Astrocyte of the hippocampus (primary cell): ENCODE measurements around the gene CAMK2B.

Experiments
- DNase-seq: peaks from one replicate; pipeline ENCODE4 v3.0.0; 2011; ENCODE audit warnings: low read depth, low spot score

The CAMK2B gene

DNA sequence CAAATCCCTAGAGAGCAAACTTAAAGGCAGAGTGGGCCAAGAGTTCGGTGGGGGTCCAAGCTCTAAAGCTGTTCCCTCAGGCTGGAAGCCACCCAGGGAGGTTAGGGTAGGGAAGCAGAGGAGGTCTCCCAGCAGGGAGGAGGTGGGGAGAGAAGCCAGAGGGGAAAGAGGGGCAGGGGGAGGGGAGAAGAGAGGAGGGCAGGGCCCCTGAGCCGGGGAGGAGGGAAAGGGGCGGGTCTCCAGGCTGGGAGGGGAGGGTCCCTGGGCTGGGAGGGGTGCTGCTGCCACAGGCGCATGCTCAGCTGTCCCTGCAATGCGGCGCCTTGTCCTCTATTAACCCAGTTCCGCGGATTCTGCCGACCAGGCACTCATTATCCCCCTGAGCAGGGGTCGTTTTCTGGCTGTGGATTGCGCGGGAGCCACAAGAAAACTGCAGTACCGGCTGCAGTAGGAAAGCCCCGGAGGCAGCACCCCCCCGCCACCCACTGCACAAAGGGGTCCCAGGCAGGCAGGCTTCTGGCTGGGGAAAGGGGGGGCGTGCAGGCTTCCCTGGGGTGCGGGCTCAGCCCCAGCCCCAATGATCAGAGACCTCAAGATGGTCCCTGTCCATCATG, 49.3 kb downstream of the CAMK2B start:
- peak; percentile 44 for DNase-seq

- DNase-seq = no peak
These were observed 50.2 kb downstream of the CAMK2B start for GRCh38 chr7:44275146-44275545.

DNA sequence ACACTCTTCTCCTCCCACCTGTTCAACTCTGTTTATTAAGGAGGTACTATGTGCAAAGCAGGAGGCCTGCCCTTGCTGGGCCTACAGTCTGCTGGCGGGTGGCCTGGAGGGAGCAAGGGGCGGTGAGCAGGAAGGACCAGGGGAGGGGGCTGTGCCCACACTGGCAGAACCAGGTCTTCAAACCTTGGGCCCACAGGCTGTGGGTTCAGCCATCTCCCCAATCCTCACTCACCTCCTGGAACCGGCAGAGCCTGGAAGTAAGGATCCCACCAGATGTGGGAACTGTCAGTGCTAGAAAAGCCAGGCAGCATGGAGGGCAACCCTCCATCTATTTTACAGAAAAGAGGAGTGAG, 50.8 kb downstream of the CAMK2B start:
- no peak for DNase-seq

DNA sequence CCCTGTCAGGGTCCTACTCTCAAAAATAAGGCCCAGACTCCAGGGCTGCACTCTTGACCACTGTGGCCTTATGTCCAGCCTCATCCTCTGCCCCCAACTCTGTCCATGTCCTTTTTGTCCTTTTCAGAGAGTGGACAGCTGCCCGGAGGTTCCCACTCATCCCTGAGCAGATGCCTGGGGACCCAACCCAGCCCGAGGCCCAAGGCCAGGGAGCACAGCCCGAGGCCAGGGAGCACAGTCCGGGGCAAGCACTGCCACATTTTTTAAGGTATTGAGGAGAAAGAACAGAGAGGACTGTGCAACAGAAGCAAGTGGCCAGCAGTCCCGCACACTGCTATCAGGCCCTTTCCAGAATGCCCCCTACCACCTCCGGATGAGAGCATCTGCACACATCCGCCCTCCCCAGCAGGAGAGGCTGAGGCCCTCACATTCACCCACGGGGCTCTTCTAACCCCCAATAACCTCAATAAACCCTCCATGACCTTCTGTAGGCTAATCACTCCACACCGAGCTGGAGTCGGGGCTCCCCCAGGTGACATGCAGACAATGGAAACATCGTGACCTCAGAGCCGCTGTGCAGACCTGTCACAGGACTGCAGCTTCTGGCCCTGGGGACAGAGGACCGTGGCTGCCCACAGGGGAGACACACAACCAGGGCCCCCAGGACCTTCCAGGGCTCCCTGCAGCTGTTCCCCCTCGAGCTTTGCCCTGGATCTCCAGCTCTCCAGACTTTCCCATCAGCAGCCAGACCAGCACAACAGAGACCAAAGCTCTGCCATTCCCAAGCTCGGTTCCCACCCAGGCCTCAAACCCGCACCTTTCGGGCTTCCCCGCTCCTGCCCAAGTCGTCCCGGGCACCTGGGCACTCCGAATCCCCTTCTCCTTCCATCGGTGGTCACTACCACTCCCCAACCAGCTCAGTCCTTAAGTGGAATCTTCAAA, 51.4 kb downstream of the CAMK2B start:
- no peak for DNase-seq

DNA sequence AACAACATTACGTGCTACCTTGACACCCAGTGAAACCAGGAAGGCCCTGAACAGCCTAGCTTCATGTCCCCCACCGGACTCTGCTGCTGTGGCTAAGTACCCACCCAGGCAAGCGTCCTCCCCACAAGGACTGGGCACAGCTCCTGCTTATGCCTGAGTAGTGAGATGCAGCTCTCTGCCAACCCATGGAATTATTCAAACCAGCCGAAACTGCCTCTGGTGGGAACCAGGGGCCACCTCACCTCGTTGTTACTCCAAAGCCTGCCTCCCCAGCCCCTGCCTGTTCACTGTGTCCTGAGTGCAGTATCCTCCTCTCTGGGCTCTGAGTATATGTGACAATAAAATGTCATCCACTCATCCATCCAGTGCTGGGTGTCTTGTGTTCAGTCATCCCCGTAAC, 52.4 kb downstream of the CAMK2B start:
- no peak for DNase-seq

DNA sequence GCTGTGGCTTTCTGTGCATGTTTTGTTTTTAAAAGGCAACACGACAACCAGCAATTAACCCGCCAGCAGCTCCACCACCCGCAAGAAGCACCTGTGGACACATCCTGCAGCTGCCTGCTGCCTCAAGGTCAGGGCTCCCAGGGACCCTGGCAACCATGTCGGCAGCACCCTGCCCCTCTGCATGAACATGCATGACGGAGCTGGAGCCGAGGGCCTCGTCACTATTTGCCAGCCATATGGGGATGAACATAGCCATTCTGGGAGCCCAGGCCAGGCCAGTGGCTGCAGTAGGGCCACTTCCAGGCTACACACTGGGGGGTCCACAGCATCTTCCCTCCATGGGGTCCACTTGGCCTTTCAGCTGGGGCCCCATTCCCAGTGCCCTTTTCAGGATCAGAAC, 52.9 kb downstream of the CAMK2B start:
- no peak for DNase-seq

DNA sequence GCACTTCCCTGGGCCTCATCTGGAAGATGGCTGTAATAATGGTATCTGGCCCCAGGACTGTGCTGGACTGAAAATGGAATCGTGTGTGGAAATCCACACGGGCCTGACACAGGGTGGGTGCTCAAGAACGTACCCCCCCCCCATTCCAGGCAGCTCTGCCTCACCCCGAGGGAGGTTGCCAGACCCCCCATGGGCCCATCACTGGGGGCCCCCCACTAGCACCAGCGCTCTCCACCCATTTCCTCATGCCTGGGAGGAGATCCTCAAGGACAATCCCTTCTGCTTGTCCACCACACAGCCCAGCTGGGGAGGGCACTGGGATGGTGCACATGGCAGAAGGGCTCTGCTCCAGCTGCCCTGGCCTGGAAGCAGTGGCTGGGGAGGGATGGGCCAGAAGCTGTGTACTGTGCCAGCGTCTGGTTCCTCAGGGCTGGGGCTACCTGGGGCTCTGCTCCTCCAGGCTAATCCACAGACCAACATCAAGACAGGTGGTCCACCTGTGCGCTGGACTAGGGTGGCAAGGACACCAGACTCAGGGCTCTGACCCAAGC, 55.4 kb downstream of the CAMK2B start:
- no peak for DNase-seq

DNA sequence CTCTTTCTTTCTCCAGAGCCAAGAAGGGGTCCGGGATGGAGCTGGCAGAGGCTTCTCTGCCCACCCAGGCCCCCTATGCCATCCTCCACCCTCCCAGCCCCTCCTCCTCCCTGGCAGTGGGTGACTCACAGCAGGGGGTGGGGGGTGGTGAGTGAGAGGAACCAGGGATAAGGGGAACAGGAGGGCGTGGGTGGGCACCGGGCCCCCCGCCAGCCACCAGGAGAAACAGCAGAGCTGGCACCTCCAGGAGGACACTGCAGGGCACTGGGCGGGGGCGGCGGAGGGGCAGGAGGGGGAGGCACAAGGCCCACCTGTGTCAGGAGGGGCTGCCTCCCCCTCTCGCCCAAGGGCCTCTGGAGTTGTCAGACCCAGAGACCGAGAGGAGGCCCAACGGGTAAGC, 56.0 kb downstream of the CAMK2B start:
- no peak for DNase-seq

- DNase-seq = no peak
These were observed 56.7 kb downstream of the CAMK2B start for GRCh38 chr7:44268671-44269070.

DNA sequence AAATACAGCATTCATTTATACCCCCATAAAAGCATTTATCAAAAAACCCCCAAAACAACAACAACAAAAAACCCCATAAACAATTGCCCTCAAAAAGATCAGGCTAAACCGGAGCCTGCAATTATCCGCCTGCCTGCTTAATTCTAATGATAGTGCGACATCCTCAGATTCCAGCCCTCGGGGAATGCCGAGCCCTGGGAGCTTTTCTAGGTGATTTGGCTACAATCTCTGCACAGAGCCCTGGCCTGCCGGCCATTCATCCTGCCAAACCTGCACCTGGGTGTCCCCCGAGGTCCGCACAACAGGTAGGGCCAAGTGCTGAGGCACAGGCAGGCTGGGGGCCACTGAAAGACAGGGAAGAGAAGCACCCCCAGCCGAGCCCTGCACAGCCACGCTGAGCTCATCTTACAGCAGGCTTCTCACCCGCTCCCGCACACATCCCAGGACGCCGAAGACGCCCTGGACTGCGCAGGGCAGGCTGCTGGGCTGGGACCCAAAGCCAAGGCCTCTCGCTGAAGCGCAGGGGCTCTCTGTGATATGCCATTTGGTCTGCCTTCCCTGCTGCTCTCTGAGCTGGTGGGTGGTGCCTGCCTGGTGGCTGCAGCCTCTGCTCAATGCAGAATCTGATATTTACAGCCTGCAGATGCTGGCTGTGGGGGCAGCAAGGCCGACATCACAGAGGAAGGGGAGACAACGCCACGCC, 57.5 kb downstream of the CAMK2B start:
- DNase-seq = no peak

DNA sequence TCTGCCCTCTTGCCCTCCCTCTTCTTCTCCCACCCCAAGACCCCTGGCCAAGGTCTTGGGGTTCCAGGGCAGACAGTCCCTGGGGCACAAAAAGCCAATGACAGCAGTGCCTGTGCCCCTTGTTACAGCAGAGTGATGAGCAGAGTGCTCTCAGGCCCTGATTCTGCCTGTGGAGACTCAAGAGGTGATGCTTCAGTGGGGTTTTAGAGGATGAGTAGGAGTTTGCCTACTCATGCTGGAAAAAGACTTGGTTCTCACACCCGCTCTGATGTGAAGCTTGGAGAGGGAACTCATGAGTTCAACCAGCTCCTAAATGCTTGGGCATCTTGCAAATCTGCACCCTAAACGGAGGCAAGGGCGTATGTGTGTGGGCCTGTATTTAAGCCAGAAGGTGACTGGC, 58.2 kb downstream of the CAMK2B start:
- DNase-seq = no peak

- no peak for DNase-seq
These were observed 58.9 kb downstream of the CAMK2B start for GRCh38 chr7:44266526-44266925.

- DNase-seq = no peak
These were observed 59.7 kb downstream of the CAMK2B start for GRCh38 chr7:44265728-44266127.

DNA sequence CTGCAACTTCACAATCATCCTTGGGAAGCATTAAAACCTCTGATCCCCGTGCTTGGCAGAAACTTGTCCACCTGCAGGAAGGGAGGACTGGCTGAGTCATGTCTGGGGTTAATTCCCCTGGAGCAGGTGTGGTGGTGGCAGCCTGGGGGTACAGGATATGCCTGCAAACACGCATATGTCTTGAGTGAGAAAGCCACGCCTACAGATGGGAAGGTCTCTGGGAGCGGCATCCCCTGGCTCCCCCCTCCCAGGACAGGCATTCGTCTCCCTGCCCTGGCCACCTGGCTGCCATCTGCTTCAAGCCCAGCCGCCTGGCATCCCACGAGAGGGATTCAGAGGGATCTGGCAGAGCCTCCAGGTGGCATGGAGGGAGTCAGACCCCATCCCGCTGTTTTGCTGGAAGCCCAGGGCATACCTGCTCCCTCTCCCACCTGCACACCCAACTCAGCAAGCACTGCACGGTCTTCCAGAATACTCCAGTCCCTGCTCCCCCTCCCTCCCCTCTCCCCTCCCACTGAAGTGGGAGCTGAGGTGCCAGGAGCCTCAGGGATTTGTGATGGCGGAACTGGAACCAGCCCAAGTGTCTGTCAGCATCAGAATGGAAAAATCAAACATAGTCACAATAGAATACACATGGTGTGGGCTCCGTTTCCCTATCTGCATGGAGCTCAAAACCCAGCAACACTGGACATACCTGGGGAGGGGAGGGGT, 61.0 kb downstream of the CAMK2B start:
- no peak for DNase-seq

DNA sequence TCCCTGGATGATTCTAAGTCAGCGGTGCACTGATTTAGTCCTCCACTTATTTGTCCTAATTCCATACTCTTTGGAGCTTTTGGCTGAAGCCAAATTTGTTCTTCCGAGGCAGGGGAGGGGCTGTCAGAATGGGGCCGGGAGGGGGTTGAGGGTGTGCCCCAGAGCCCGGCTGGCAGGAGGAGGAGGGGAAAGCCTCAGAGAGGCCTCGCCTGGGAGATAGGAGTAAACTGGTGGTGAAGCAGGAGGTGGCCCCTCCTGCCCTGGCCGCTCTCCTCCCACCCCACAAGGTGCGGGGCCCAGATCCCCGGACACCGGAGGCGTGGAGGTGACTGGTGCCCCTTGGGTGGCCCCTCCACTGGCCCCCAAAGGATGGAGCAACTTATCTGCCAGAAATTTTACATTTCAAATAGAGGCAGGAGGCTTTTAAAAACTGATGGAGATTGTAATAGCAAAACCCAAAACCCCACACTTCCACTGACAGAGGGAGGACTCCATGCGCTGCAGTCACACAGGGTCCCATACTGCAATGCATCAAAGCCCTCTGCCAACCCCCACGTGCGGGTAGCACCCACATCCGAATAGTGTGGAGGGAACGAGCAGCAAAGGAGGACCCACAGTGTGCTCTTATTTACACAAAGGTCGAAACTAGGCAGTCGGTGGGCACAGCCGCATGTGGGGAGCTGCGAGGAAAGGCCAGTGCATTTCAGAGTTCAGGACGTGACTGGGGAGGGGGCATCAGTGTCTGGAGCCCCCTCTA, 61.9 kb downstream of the CAMK2B start:
- DNase-seq = no peak

DNA sequence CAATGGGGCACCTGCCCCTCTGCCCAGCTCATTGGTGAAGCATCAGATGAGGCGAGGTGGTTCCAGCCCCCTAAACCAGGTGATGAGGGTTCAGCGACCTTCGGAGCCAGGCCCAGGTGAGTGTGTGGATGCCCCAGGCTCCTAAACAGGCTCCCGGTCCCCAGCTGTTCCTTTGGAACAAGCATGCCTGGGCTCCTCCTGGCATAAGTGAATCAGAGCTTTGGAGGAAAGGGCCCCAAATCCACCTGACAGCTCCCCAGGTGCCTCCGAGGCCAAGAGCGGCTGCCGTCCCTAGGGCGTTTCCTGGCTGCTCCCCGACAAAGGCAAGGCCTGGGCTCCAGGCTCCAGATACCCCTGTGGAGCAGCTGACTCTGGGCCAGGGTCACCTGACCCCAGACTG, 63.4 kb downstream of the CAMK2B start:
- no peak for DNase-seq

DNA sequence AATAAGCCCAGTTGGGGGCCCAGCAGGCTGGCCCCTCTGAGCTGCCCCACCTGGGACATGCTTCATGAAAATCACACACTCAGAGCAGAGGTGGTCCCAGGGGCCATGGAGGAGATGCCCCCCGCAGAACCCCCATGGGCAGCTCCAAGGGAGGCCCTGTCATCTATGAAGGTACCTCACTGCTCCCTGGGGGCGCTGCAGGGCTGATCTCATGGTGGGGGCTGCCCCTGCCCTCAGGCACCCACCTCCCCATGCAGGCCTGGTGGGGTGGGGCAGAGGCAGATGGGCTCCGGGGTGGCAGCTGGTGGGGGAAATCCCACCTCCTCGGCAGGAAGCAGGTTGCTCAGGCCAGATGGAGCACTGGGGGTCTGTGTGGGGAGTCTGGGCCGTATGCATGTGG, 64.2 kb downstream of the CAMK2B start:
- no peak for DNase-seq

GRCh38 chr7:44259547-44260457, 65.6 kb downstream of the CAMK2B start:
- peak; percentile 85 for DNase-seq

DNA sequence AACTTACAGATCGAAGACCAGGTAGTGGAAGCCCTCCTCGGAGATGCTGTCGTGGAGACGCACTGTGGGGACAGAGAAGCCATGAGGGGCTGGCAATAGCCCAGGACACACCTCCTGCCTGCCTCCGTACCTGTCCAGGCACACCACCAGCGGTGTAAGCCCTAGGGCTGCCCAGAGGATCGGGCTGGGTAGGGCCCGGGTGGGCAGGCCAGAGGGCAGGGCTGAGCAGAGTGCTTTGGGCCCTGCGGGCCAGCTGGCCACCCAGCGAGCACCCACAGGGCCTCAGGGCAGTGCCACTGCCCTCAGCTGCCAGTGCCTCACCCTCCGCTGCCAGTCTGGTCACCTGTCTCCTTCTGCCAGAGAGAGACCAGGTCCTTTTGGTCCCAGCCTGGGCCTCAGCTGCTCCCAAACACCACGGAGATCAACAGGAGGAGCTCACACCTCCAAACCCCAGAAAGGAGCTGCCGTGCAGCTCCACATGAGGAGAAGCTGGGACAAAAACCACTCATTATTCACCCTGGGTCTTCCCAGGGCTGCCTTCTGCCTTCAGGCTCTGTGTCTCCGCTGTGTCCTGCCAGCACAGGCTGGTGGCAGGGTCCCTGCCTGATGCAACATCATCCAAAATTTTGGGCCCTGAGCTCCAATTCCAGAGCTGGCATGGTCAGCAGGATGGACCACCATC, 66.4 kb downstream of the CAMK2B start:
- no peak for DNase-seq
